Hematopoietic multipotent progenitor cell treated with erythropoietin and hydrocortisone succinate and interleukin-3 and kit ligand, for 17 days (in vitro differentiated cells): ENCODE results near the gene MYL3.

Experiments
- DNase-seq: peaks from one replicate; pipeline ENCODE4 v3.0.0-alpha.2; 2015; ENCODE audit warnings: low spot score

MYL3 gene

GRCh38 chr3:46899151-46900006, 36.1 kb upstream of the MYL3 start:
- DNase-seq = no peak

DNA sequence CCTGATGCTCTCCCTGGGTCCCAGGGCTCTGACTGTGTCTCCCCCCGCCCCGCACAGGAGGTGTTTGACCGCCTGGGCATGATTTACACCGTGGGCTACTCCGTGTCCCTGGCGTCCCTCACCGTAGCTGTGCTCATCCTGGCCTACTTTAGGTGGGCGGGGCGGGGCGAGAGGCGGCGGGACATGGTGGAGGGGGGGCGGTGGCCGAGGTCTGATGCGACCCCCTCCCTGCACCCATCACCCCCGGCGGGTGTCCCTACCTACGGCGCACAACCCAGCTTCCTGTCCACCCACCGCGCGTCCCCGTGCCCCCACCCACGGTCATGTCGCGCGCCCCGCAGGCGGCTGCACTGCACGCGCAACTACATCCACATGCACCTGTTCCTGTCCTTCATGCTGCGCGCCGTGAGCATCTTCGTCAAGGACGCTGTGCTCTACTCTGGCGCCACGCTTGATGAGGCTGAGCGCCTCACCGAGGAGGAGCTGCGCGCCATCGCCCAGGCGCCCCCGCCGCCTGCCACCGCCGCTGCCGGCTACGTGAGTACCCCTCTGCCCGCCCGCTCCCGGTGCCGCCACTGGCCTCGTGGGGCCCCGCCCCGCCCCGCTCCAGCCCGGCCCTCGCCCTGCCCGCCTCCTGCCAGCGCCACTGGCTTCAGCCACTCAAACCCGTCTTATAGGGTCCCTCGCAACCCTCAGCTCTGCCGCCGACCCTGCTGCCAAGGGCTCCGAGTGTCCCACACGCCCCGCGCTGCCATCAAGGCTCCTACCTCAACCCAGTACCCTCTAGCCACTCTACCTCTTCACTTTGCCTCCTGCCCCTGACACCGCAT, 35.3 kb upstream of the MYL3 start:
- DNase-seq = no peak

- DNase-seq = no peak
These were observed 34.6 kb upstream of the MYL3 start for GRCh38 chr3:46897829-46898320.

GRCh38 chr3:46897031-46897430, 33.8 kb upstream of the MYL3 start:
- DNase-seq = no peak

DNA sequence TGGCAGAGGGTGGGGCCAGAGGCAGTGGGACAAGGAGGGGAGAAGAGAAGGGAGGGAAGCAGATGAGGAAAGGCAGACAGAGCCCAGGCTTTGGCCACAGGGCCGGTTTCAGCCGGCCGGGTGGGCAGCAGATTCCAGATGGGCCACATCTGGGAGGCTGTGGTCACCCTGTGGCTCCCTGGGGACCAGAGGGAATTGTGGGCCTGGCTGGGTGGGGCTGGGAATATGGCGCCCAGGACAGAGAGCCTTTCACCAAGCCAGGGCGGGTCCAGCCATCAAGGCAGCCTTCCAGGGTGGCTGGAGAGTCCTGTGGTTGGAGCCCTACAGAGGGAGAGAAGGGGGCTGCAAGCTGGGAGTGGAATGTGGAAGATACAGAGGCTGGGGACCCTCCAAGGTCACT, 33.1 kb upstream of the MYL3 start:
- no peak for DNase-seq

GRCh38 chr3:46895761-46896160, 32.5 kb upstream of the MYL3 start:
- no peak for DNase-seq

- DNase-seq = peak; percentile 46
These were observed 32.0 kb upstream of the MYL3 start for GRCh38 chr3:46895204-46895660.

- DNase-seq = no peak
These were observed 31.0 kb upstream of the MYL3 start for GRCh38 chr3:46894256-46894655.

DNA sequence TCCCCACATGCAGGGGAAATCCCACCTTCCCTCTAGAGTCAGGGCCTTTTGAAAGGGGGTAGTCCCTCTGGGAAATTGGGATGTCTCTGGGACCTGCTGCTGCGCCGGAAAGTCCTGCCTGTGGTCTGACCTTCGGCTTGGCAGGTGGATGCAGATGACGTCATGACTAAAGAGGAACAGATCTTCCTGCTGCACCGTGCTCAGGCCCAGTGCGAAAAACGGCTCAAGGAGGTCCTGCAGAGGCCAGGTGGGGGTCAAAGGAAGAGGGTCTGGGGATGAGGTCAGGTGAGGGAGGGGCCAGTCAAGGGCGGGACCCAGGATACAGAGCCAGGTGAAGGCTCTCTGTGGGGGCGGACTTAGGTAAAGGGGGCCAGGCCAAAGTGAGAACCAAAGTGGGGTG, 30.5 kb upstream of the MYL3 start:
- no peak for DNase-seq

DNA sequence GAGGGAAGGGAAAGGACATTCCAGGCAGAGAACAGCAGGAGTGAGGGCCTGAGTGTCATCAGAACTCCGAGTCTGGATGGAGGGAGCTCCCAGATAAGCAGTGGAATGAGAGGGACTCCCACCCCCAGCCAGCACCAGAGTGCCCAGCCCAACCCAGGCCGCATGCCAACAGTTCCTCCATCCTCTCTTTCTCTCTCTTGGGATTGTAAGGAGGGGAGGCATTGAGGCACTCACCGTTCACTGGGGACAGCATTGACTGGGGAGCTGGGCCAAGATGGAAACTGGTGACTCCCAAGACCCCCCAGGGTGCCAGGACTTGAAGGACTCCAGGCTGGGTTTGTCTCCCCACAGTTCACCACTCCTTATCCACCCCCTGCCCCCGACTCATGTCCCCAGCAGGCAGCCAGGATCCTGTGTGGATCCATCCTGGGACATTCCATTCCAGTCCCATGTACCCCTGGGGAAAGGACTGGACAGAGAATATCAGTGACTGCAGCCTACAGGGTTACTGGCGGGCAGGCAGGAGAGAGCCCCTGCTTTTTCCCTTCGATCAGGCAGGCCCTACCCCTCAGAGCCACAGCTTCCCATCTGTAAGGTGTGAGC, 30.0 kb upstream of the MYL3 start:
- DNase-seq = no peak

- DNase-seq = no peak
These were observed 29.3 kb upstream of the MYL3 start for GRCh38 chr3:46892285-46893145.

DNA sequence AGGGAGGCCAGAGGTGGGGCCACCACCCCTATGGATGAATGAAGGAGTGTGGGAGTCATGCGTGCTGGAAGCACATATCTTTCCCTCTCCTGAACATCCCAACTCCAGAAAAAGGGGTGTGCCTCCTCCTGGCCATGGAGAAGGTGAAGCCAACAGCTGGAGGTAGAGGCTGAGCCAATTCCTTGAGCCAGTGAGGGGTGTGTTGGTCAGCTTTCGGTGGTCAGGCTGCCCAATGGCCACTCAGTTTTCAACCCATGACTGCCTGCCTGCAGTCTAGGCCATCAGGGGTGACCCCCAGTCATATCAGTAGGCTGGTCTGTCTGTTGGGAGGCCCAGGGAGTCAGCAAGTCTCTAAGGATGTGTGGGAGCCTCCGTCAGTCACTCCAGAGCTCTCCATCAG, 27.9 kb upstream of the MYL3 start:
- DNase-seq = no peak

- DNase-seq = no peak
These were observed 26.9 kb upstream of the MYL3 start for GRCh38 chr3:46890132-46890531.

DNA sequence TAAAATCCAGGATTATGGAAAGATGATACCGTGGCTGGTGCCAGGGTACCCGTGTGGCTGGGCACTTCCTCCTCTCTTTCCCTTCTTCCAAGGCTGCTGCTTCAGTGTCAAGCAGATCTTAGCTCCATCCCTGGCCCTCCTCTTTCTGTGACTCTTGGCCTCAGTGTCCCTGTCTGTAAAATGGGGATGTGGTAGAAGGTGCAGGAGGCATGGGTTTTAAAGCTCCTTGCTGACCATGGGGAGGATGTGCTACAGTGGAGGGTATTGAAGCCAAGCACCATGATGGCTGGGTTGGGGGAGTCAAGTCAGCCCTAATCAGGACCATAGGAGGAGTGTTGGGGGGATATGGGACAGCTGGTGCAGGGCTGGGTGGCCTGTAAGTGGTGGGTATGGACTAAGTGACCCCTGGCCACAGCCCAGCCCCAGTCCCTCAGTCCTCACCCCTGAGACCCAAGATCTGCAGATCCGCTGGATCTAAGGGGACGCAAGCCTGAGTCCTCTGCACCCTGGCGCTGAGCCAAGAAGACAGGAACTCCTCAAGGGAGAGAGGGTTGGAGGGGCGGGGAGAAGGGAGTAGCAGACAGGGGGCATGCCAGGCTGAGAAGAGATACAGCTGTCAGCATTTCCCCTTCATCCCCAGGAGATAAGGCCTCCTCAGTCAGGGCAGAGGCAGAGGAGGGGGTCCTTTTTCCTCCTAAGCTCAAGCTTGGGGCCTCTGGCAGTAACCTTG, 26.3 kb upstream of the MYL3 start:
- DNase-seq = no peak

DNA sequence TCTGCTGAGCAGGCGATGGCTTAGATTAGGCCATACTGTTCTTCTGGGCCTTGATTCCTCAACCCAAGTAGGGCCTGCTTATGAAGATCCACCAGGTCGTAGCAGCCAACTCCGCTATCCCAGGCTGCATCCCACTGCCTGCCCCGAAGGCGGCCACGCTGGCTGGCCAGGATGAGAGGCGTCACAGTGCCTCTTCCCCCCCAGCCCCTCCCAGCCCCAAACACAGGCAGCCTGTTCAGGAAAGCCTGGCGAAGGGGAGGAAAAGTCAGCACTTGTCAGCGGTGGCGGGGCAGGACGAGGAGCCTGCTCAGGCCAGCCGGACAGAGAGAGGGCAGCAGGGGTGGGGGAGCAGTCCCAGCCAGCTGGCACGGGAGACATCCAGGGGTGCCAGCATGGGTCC, 25.5 kb upstream of the MYL3 start:
- DNase-seq = no peak

GRCh38 chr3:46887980-46888494, 24.8 kb upstream of the MYL3 start:
- no peak for DNase-seq

DNA sequence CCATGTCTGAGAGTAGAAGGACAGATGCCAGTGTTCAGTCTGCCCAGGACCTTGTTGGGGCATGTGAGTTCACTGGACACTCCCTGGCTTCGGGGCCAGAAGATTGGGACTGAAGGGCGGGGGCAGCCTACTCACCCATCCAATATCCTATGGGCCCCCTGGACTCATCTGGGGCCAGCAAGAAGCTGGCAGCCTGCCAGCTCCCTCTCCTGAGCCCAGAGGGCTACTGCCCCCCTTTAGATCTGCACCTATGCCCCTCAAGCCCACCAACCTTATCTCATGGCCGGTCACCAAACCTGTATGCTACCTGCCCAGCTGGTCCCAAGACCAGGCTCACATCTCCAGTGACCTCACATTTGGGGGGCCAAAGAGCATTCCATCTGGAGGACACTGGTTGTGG, 22.4 kb upstream of the MYL3 start:
- DNase-seq = no peak

DNA sequence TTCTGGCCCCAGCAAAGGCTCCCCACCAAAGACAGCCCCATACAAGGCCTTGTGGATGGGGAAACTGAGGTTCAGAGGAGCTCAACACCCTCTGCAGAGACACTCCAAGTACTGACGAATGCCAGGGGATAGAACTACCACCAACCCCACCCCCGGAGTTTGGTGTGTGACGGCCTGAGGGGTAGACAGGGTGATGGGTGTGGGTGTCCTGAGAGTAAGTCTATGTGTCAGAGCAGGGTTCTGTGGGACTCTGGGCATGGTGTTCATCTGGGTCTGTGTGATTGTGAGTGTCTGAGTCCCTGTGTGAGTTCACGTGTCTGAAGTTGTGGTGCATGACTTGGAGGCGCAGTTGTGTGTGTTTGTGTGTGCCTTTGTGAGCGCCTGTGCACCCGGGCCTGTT, 21.7 kb upstream of the MYL3 start:
- no peak for DNase-seq

GRCh38 chr3:46884427-46884826, 21.2 kb upstream of the MYL3 start:
- DNase-seq = no peak

- DNase-seq = no peak
These were observed 20.6 kb upstream of the MYL3 start for GRCh38 chr3:46883830-46884185.
